ENCODE results near the gene OR51A7. TPM values are rescaled to one million over a fixed set of nuclear protein-coding genes. Genes with fewer than 3 reads are reported as not detected.

Gene OR51A7
- total RNA-seq, 2 donors from 2014 or later, result not detected

DNA sequence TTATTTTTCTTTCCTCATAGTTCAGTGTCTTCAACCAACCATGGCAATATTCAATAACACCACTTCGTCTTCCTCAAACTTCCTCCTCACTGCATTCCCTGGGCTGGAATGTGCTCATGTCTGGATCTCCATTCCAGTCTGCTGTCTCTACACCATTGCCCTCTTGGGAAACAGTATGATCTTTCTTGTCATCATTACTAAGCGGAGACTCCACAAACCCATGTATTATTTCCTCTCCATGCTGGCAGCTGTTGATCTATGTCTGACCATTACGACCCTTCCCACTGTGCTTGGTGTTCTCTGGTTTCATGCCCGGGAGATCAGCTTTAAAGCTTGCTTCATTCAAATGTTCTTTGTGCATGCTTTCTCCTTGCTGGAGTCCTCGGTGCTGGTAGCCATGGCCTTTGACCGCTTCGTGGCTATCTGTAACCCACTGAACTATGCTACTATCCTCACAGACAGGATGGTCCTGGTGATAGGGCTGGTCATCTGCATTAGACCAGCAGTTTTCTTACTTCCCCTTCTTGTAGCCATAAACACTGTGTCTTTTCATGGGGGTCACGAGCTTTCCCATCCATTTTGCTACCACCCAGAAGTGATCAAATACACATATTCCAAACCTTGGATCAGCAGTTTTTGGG lies 21.6 kb upstream of the OR51A7 start, which contains the start of gene OR51T1:
Gene OR51T1, plus strand, starts transcription at position 41 of the 641 bp plus-strand sequence. Its CDS starts 0 bp downstream, at position 41.
- no peaks in the 10 kb centered on the region for H3K27me3 ChIP-seq (replicated peaks; ENCODE audit: insufficient read depth)
- H3K4me1 ChIP-seq (ENCODE audit: control insufficient read depth in 1 of 2, low read depth in 2 of 2), result no peaks in the 10 kb centered on the region
- TF ChIP-seq, protein P1, sequence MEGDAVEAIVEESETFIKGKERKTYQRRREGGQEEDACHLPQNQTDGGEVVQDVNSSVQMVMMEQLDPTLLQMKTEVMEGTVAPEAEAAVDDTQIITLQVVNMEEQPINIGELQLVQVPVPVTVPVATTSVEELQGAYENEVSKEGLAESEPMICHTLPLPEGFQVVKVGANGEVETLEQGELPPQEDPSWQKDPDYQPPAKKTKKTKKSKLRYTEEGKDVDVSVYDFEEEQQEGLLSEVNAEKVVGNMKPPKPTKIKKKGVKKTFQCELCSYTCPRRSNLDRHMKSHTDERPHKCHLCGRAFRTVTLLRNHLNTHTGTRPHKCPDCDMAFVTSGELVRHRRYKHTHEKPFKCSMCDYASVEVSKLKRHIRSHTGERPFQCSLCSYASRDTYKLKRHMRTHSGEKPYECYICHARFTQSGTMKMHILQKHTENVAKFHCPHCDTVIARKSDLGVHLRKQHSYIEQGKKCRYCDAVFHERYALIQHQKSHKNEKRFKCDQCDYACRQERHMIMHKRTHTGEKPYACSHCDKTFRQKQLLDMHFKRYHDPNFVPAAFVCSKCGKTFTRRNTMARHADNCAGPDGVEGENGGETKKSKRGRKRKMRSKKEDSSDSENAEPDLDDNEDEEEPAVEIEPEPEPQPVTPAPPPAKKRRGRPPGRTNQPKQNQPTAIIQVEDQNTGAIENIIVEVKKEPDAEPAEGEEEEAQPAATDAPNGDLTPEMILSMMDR (IDR thresholded peaks at IDR 0.05), result no peak
- H3K27ac ChIP-seq, result no peak within 1 kb of the TSS
- ATAC-seq (ENCODE audit: insufficient number of reproducible peaks, low FRiP score, low read depth), result no peak
- no peaks in the 10 kb centered on the region for H3K36me3 ChIP-seq
- H3K9me3 ChIP-seq, result no peaks in the 10 kb centered on the region
- DNase-seq (ENCODE audit: low spot score), result no peak
- H3K4me3 ChIP-seq, result no peak within 1 kb of the TSS

DNA sequence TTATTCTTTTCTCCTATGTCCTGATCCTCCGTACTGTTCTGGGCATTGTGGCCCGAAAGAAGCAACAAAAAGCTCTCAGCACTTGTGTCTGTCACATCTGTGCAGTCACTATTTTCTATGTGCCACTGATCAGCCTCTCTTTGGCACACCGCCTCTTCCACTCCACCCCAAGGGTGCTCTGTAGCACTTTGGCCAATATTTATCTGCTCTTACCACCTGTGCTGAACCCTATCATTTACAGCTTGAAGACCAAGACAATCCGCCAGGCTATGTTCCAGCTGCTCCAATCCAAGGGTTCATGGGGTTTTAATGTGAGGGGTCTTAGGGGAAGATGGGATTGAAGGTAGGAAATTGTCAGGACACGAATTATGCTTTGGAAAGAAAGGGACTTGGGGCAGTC lies 21.0 kb upstream of the OR51A7 start:
- Histone ChIP-seq H3K27me3 (replicated peaks; ENCODE audit: insufficient read depth) (no peaks in the 10 kb centered on the region), H3K4me3 (no peak overlapping the region), H3K9me3 (no peaks in the 10 kb centered on the region), H3K27ac (no peak overlapping the region), H3K4me1 (ENCODE audit: control insufficient read depth in 1 of 2, low read depth in 2 of 2) (no peaks in the 10 kb centered on the region), H3K36me3 (no peaks in the 10 kb centered on the region)
- DNase-seq (ENCODE audit: low spot score) (no peak), ATAC-seq (ENCODE audit: insufficient number of reproducible peaks, low FRiP score, low read depth) (no peak)
- TF ChIP-seq, protein P1 (IDR thresholded peaks at IDR 0.05), result no peak

DNA sequence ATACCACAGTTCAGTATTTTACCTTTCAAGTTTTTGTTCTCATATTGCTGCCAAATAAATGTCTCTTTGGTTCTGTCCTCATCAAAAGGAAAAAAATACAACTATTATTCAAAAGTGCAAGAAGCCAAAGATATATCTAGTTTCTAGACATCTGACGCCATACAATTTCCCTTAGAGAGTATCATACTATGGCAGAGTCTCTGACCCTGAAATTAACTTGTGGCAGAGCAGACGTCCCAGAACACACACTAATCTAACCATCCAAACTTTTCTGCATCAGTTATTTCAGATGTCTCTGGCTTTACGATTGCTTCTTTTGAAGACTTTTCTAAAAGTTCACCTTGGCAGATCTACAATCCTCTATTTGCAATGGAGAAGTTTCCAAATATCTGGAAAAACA lies 19.2 kb upstream of the OR51A7 start:
- no peaks in the 10 kb centered on the region for H3K36me3 ChIP-seq
- H3K27me3 ChIP-seq (replicated peaks; ENCODE audit: insufficient read depth), result no peaks in the 10 kb centered on the region
- DNase-seq (ENCODE audit: low spot score) (no peak), ATAC-seq (ENCODE audit: insufficient number of reproducible peaks, low FRiP score, low read depth) (no peak)
- no peak overlapping the region for H3K4me3 ChIP-seq
- H3K27ac ChIP-seq, result no peak overlapping the region
- no peaks in the 10 kb centered on the region for H3K9me3 ChIP-seq
- no peaks in the 10 kb centered on the region for H3K4me1 ChIP-seq (ENCODE audit: control insufficient read depth in 1 of 2, low read depth in 2 of 2)
- TF ChIP-seq, protein P1 (IDR thresholded peaks at IDR 0.05), result no peak

DNA sequence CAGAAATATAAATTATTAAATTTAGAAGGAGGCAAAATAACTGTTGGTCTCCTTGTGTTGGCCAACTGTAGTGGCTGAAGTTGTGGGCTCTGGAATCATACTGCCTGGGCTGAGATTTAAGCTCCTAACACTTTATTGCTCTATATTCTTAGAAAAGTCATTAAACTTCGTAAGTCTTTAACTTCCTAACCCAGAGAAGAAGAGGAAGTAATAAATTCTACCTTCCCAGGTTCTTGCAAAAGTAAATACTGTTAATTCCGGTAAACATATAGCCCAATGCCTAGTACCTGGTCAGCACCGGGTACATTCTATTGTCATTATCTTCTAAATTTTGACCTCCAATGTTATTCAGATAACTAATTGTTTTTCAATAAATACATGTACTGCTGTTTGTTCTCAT lies 17.4 kb upstream of the OR51A7 start:
- DNase-seq (ENCODE audit: low spot score), result no peak
- no peaks in the 10 kb centered on the region for H3K9me3 ChIP-seq
- TF ChIP-seq, protein P1 (IDR thresholded peaks at IDR 0.05), result no peak
- no peak for ATAC-seq (ENCODE audit: insufficient number of reproducible peaks, low FRiP score, low read depth)
- H3K4me1 ChIP-seq (ENCODE audit: control insufficient read depth in 1 of 2, low read depth in 2 of 2), result no peaks in the 10 kb centered on the region
- no peaks in the 10 kb centered on the region for H3K27me3 ChIP-seq (replicated peaks; ENCODE audit: insufficient read depth)
- no peak overlapping the region for H3K4me3 ChIP-seq
- H3K27ac ChIP-seq, result no peak overlapping the region
- H3K36me3 ChIP-seq, result no peaks in the 10 kb centered on the region

DNA sequence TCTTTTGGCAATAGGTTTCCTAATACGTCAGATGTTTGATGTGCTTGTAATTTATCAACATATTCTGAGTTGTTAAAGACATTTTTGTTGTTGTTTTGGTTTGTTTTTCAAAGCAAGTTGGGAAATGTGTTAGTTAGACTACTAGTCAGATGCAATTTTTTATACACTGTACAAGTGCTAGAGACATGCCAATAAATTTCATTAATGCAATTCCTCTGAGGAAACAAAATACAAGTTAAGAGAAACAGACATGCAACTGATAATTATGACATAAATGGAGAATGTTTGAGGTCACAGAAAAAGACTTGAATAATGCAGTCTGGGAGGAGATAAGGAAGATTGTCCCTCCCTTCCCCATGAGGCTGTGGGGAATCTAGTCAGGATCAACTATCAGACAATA lies 16.0 kb upstream of the OR51A7 start:
- Histone ChIP-seq H3K9me3 (no peaks in the 10 kb centered on the region), H3K4me1 (ENCODE audit: control insufficient read depth in 1 of 2, low read depth in 2 of 2) (no peaks in the 10 kb centered on the region), H3K27ac (no peak overlapping the region), H3K4me3 (no peak overlapping the region), H3K36me3 (no peaks in the 10 kb centered on the region), H3K27me3 (replicated peaks; ENCODE audit: insufficient read depth) (no peaks in the 10 kb centered on the region)
- TF ChIP-seq, protein P1 (IDR thresholded peaks at IDR 0.05), result no peak
- DNase-seq (ENCODE audit: low spot score) (no peak), ATAC-seq (ENCODE audit: insufficient number of reproducible peaks, low FRiP score, low read depth) (no peak)
